Nephron progenitor cell (in vitro differentiated cells): ENCODE measurements around the gene ACTC1.

Source experiments
- DNase-seq: peaks from one replicate; pipeline ENCODE4 v3.0.0; 2021
- H3K27ac Mint-ChIP-seq: 2 replicates; pipeline ENCODE4 v1.8.0; 2021; ENCODE audit warnings: mild to moderate bottlenecking, moderate library complexity, mixed read lengths
- H3K27me3 Mint-ChIP-seq: 2 replicates; pipeline ENCODE4 v1.8.0; 2021; ENCODE audit warnings: mild to moderate bottlenecking, low read depth, mixed read lengths; ENCODE audit not compliant: poor library complexity
- H3K36me3 Mint-ChIP-seq: 2 replicates; pipeline ENCODE4 v1.8.0; 2021; ENCODE audit warnings: low read depth, mixed read lengths
- H3K4me1 Mint-ChIP-seq: 2 replicates; pipeline ENCODE4 v1.8.0; 2021; ENCODE audit warnings: mixed read lengths
- H3K4me3 Mint-ChIP-seq: 2 replicates; pipeline ENCODE4 v1.8.0; 2021; ENCODE audit warnings: mild to moderate bottlenecking, moderate library complexity, mixed read lengths
- H3K9me3 Mint-ChIP-seq: 2 replicates; pipeline ENCODE4 v1.8.0; 2021; ENCODE audit warnings: mild to moderate bottlenecking, moderate library complexity, mixed read lengths
- CTCF ChIP-seq: fragments of 200-600 bp; sonication (generic); IDR thresholded peaks from 2 replicates; pipeline ENCODE4 v1.5.0; 2021; ENCODE audit warnings: antibody characterized with exemption

Gene ACTC1

GRCh38 chr15:34786206-34786605, 9.1 kb downstream of the ACTC1 start:
- TF ChIP-seq CTCF = no peak
- DNase-seq = no peak
- peaks cover 5% of the 10 kb centered on the region for H3K36me3 Mint-ChIP-seq
- peaks cover 26% of the 10 kb centered on the region for H3K27me3 Mint-ChIP-seq
- H3K4me1 Mint-ChIP-seq = peaks cover 12% of the 10 kb centered on the region
- no peak overlapping the region for H3K27ac Mint-ChIP-seq
- H3K4me3 Mint-ChIP-seq = no peak overlapping the region
- peaks cover 8% of the 10 kb centered on the region for H3K9me3 Mint-ChIP-seq

GRCh38 chr15:34783991-34784390, 11.4 kb downstream of the ACTC1 start:
- Mint-ChIP-seq H3K4me3 (no peak overlapping the region), H3K36me3 (no peaks in the 10 kb centered on the region), H3K27me3 (peaks cover 26% of the 10 kb centered on the region), H3K9me3 (peaks cover 19% of the 10 kb centered on the region), H3K27ac (no peak overlapping the region), H3K4me1 (no peaks in the 10 kb centered on the region)
- TF ChIP-seq CTCF = no peak
- no peak for DNase-seq

DNA sequence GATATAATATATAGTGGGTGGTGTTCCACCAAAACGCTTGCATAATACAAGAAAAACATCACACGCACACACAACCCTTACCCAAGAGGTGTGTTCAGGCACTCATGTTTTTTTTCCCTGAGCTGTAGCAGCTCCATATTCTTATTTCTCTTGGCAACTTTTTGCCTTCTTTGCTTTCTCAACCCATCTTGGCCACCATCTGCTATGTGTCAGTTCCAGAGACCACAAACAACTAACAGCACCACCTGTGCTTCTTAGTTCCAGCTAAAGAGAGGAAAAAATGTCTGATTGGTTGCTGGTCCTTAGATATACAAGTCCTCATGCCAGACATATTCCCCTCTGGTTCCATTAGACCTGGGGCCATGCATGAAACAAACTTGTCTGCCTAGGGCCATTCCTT, 11.9 kb downstream of the ACTC1 start:
- no peaks in the 10 kb centered on the region for H3K36me3 Mint-ChIP-seq
- no peak for DNase-seq
- no peaks in the 10 kb centered on the region for H3K4me1 Mint-ChIP-seq
- H3K27ac Mint-ChIP-seq = no peak overlapping the region
- no peak for TF ChIP-seq CTCF
- peaks cover 26% of the 10 kb centered on the region for H3K27me3 Mint-ChIP-seq
- no peak overlapping the region for H3K4me3 Mint-ChIP-seq
- H3K9me3 Mint-ChIP-seq = peaks cover 19% of the 10 kb centered on the region

DNA sequence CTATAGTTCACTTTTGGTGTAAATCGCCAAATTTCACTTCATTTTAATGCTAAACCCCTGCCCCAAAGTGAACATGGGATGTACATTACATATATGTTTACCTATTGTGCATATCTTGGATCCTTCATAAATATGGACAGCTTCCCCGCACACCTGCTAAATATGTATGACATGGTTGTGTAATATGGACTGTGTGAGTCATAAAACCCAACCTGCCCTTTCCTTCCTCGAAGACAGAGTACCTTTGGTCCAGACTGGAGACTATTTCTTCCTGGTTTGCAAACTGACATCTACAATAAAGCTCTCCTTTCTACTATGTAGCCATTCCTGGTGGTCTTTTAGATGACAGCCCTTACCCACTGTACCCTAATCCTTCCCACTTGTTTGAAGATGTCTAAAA, 12.4 kb downstream of the ACTC1 start:
- Mint-ChIP-seq H3K27ac (no peak overlapping the region), H3K36me3 (no peaks in the 10 kb centered on the region), H3K9me3 (peaks cover 19% of the 10 kb centered on the region), H3K4me3 (no peak overlapping the region), H3K27me3 (peaks cover 26% of the 10 kb centered on the region), H3K4me1 (no peaks in the 10 kb centered on the region)
- DNase-seq = no peak
- TF ChIP-seq CTCF = no peak

DNA sequence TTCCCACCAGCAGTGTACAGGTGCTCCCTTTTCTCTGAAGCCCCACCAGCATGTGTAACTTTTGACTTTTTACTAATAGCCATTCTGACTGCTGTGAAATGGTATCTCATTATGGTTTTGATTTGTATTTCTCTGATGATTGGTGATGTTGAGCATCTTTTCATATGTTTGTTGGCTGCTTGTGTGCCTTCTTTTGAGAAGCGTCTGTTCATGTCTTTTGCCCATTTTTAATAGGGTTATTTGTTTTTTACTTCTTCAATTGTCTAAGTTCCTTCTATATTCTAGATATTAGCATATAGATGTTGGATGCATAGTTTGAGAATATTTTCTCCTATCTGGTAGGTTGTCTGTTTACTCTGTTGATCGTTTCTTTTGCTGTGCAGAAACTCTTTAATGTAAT, 14.6 kb downstream of the ACTC1 start:
- H3K27me3 Mint-ChIP-seq = peaks cover 26% of the 10 kb centered on the region
- no peak for TF ChIP-seq CTCF
- H3K4me1 Mint-ChIP-seq = no peaks in the 10 kb centered on the region
- no peak overlapping the region for H3K27ac Mint-ChIP-seq
- H3K9me3 Mint-ChIP-seq = peaks cover 19% of the 10 kb centered on the region
- DNase-seq = no peak
- no peaks in the 10 kb centered on the region for H3K36me3 Mint-ChIP-seq
- no peak overlapping the region for H3K4me3 Mint-ChIP-seq

- H3K4me1 Mint-ChIP-seq = no peaks in the 10 kb centered on the region
- H3K27me3 Mint-ChIP-seq = peaks cover 6% of the 10 kb centered on the region
- no peak overlapping the region for H3K4me3 Mint-ChIP-seq
- peaks cover 15% of the 10 kb centered on the region for H3K9me3 Mint-ChIP-seq
- TF ChIP-seq CTCF = no peak
- no peaks in the 10 kb centered on the region for H3K36me3 Mint-ChIP-seq
- DNase-seq = no peak
- no peak overlapping the region for H3K27ac Mint-ChIP-seq
Observed at GRCh38 chr15:34776606-34777105, 18.7 kb downstream of the ACTC1 start.
